H4 (cell line): ENCODE results near the gene ZNF516. TPM values are rescaled to one million over a fixed set of nuclear protein-coding genes. Genes with fewer than 3 reads are reported as not detected.

Experiments
- DNase-seq: peaks from one replicate; pipeline ENCODE4 v3.0.0-alpha.2; 2015; ENCODE audit warnings: low spot score
- total RNA-seq: library from RNA; depleted of rRNA; stranded (reverse); fragments of >200 nt; shearing (Covaris generic); gene quantifications from 2 replicates; pipeline ENCODE4 v1.2.3, GENCODE V29; 2014

The ZNF516 gene
- total RNA-seq, 1 experiment from 2014 or later, result 7.0 TPM

GRCh38 chr18:76441668-76442412, 53.2 kb downstream of the ZNF516 start:
- DNase-seq, result no peak

- DNase-seq, result no peak
Observed at GRCh38 chr18:76441002-76441667, 53.9 kb downstream of the ZNF516 start.

GRCh38 chr18:76437910-76438309, 57.1 kb downstream of the ZNF516 start:
- no peak for DNase-seq

- DNase-seq, result no peak
Observed at GRCh38 chr18:76437011-76437410, 58.0 kb downstream of the ZNF516 start.

- no peak for DNase-seq
Observed at GRCh38 chr18:76436342-76436741, 58.7 kb downstream of the ZNF516 start.

GRCh38 chr18:76435316-76435989, 59.6 kb downstream of the ZNF516 start:
- no peak for DNase-seq

- DNase-seq, result no peak
Observed at GRCh38 chr18:76434452-76434851, 60.6 kb downstream of the ZNF516 start.

- no peak for DNase-seq
Observed at GRCh38 chr18:76433788-76434187, 61.3 kb downstream of the ZNF516 start.

- no peak for DNase-seq
Observed at GRCh38 chr18:76432970-76433767, 61.9 kb downstream of the ZNF516 start.

GRCh38 chr18:76432274-76432755, 62.7 kb downstream of the ZNF516 start:
- DNase-seq, result no peak

- no peak for DNase-seq
Observed at GRCh38 chr18:76431437-76432273, 63.4 kb downstream of the ZNF516 start.

GRCh38 chr18:76430636-76431035, 64.4 kb downstream of the ZNF516 start:
- DNase-seq, result no peak

GRCh38 chr18:76429262-76430126, 65.5 kb downstream of the ZNF516 start:
- DNase-seq, result no peak

GRCh38 chr18:76428396-76429261, 66.4 kb downstream of the ZNF516 start:
- DNase-seq, result no peak

- no peak for DNase-seq
Observed at GRCh38 chr18:76426737-76427305, 68.2 kb downstream of the ZNF516 start.

- no peak for DNase-seq
Observed at GRCh38 chr18:76425146-76426131, 69.6 kb downstream of the ZNF516 start.

- DNase-seq, result no peak
Observed at GRCh38 chr18:76422838-76423237, 72.2 kb downstream of the ZNF516 start.
